ENCODE measurements around the gene XXYLT1.

DNA sequence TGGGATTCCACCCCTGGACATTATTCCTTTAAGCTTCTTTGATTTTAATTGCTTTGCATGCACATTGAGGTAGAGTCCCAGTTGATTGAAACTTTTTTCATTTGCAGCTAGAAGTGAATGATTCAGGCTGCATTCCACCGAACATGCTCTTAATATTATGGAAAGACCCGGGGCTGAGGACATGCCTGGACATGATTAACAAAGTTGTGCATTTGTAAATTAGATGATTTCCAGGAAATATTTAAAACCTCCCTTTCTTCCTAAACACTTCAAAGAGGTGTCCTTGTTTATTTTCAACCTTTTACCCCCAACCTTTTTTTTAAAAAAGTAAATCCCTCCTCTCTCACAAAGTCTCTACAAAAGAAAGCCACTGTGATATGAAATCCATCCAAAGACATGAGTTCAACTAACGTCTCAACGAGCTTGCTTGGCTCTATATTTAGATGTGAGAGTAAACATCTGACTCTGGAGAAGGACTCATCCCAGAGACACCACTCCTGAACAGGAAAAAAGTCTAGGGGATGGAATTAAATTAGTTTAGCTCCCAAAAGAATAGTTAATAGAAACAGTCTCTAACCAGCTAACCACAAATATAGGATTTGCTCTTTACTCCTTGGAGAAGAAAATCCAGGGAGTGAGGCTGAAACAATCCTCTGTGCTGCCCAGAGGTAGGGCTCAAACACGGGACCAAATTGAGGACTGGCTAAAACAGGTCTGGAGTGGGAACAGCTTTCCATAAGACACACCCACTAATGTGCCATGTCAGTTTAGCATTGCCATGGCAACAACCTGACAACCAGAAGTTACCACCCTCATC is 83.1 kb downstream of the XXYLT1 start:
- TF ChIP-seq POLR2A (IDR thresholded peaks at IDR 0.05) = no peak
- no peak for TF ChIP-seq CTCF (IDR thresholded peaks at IDR 0.05)
